T-helper 2 cell treated with Interferon-gamma antibody and Interleukin-4, amounts not matched to agents 100 ng/mL and 5 ng/mL, for 36 hours (primary cell): Measurements from ENCODE around the gene CEP85L. TPM values are rescaled to one million over a fixed set of nuclear protein-coding genes. Genes with fewer than 3 reads are reported as not detected.

Source experiments
- intact Hi-C: fragments of 100-400 bp; cut with micrococcal nuclease; formaldehyde crosslinking; loops from one replicate; pipeline ENCODE4 v1.15.1; 2023
- total RNA-seq: library from RNA; stranded (reverse); gene quantifications from 2 replicates; pipeline ENCODE4 v1.2.3, GENCODE V29; 2022

The CEP85L gene
- total RNA-seq = 39.1 and 41.2 TPM in 2 replicates

DNA sequence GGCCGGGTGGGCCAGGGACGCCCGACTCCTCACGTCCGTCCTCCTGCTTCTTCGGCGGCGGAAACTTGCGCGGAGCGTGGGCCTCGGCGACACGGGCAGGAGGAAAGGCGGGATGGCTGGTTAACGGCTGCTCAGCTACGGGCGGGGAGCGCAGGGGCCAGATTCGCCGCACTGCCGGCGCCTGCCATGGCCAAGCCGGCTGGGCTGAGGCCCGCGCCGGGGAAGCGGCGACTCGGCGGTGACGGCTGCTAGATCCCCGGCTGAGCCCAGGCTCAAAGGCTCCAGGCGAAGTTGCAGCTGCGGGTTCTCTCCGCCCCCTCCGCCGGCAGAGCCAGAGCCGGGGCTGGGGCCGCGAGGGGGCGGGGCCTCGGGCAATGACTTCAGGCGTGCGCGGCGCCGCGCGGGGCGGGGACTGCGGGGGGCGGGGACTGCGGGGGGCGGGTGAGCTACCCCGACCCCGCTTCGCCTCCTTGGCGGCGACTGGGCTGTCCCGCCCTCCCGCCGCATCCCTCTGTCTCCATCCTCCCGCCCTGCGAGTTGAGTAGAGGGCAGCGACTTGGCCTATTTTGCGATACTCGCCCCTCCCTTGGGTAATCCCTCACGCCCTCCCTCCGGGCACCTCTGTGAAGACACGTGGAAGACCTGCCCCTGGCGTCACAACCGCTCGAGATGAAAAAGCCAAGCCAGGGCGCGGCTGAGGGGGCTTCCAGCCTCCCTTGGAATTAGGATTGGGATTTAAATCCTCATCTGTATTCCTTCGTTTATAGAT lies at the start of gene CEP85L:
CEP85L (minus strand) TSS at position 310 of the 769 bp plus-strand sequence. CDS start 322 bp downstream, outside the sequence.
- intact Hi-C loops = loop anchor here (1.0 to 5.0 kb wide), 10 partner anchors 13 to 426 kb away; partner anchors contain the start of genes ASF1A and FAM184A

DNA sequence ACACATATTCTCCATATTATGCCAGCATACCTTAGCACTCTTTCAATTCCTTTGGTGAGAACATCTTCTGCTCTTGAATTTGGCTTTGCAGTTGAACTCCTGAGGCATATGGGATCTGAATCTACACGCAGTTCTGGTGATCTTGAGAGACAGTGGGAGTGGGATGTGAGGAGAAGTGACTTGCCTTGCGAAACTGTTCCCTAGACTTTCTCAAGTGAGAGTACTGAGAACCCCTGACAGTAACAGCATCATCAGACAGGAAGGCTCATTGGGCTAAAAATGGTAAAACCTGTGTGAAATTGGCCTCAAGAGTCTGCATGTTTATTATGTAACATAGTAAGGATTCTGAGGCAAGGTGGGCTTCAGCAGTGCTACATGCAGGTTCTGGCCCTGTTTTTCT lies 49.1 kb upstream of the CEP85L start:
- intact Hi-C loops = no loop called here

DNA sequence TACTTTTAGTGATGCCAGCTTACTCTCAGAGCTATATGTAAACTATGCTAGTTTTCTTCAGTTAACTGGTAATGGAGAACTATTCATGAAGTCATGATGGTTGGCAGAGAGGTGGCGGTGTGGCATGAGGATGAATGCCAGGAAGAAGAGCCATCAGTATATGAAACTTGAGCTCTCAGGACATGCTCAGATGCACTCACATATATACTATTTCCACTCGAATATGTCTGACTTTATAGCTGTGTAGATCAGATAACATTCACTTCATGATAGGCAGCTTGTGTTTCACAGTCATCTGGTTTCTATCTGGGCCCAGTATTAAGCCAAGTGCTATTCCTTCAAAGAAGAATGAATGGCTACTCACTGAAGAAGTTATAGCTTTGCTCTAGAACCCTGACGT lies 46.2 kb upstream of the CEP85L start:
- intact Hi-C loops = no loop called here

DNA sequence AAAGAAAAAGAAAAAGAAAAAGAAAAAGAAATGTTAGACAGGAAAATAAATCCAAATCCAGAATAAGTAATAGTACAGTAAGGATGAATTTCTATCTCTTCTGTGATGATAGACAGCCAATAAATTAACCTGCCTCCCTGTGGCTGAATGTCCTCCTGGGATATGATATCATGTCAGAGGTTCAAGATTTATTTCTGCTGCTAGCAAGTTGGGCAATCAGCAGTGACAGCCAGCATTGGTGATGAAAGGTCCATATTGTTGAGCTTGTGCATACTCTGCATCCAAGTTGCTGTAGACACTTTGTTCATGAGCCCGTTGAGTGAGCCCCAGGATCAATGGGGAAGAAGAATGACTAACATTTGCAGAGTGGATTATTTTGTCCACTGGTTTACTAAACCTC lies 44.9 kb upstream of the CEP85L start:
- intact Hi-C loops = no loop called here

DNA sequence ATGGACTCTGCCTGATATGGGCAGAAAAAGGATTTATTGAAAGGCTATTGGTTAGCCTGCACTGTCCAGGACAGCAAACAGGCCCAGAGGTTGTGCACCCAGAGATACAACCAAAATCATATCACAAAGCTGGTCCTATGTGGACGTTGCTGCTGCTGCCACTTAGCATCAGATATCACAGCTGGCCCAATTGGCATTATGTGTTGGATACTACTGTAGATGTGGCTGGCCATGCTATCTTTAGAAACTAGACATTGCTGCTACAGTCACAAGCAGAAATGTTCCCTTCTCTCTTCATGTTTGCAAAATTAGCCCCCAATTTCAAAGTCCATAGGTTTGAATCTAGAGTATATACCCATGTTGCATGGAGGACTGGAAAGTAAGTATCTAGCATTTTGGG lies 42.2 kb upstream of the CEP85L start:
- intact Hi-C loops = no loop called here

DNA sequence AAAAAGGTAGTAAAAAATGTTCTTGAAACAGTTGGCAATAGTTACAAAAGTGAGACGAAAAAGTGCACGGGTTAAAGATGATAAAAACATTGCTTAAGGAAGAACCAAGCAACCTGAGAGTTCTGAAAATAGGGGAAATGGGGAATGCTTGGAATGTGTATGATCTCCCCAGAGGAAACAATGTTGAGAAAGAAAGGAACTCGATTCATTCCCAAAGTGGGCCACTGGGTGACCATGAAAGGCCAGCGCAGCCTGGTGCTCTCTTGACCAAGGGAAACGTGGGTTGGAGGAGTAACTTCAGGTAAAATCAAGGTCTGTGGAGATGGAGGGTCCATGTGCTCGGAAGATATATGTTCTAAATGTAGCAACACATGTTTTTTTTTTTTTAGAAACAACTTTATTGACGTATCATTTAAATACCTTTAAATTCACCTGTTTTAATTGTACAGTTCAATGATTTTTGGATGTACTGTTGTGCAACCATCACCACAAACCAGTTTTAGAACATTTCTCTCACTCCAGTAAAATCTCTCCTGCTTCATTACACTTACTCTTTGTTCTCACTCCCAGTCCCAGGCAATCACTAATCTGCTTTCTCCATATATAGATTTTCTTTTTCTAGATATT lies 34.5 kb upstream of the CEP85L start:
- intact Hi-C loops = no loop called here

DNA sequence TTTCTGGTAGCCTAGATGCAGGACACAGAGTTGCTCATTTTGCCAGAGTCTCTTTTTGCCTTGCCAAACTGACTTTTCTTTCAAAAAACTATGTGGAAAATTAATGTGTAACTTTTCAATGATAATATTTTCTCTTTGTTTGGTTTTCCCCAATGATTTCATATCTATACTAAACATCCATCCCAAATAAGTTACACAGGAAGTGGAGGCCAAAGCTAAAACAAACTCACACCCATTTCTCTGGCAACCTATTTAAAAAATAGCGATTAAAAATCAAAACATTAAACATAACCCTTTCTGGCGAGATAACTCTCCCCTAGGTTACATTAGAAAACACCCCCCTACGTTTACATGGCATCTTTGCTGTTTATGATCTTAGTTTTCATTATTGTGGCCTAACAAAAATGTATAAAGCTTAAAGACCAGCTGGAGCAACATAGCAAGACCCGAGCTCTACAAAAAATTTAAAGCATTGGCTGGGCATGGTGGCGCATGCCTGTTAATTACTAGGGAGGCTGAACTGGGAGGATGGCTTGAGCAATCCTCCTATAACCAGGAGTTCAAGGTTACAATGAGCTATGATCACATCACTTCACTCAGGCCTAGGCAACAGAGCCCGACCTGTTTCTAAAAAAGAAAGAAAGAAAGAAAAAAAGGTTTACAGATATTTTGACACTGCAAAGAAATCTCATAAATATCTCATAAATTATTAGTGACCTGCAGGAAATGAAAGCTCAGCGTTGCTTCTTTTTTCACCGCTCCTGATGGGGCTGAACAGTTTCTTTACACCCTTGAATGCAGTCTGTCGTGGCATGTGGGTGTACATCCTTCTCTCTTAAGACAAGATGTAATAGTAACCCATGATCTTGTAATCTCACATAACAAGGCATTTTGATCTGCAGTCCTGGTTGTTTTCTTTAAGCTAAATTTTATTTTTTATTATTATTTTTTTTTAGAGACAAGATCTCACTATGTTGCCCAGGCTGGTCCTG lies 32.8 kb upstream of the CEP85L start:
- intact Hi-C loops = no loop called here

DNA sequence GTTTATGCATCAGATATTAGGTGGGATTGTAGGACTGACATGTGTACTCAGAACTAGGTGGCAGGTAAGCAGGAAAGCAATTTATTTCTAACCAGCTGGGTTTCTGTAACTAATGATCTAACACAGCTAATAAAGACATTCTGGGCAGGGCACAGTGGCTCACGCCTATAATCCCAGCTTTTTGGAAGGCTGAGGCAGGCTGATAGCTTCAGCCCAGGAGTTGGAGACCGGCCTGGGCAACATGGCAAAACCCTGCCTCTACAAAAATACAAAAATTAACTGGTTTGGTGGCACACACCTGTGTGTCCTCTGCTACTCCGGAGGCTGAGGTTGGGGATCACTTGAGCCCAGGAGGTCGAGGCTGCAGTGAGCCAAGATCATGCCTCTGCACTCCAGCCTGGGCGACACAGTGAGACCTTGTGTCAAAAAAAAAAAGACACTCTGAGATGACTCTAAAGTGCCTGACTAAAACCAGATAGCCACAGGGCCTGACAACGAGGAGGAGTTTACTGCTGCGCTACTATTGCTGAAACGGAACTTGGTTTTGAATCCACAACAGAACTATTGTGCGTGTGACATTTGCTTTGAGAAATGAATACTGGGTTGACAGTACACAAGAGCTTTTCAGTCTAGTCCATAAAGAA lies 29.2 kb upstream of the CEP85L start:
- intact Hi-C loops = loop anchor here (2.0 kb wide), 2 partner anchors 16 to 28 kb away; no protein-coding TSS in a partner anchor

DNA sequence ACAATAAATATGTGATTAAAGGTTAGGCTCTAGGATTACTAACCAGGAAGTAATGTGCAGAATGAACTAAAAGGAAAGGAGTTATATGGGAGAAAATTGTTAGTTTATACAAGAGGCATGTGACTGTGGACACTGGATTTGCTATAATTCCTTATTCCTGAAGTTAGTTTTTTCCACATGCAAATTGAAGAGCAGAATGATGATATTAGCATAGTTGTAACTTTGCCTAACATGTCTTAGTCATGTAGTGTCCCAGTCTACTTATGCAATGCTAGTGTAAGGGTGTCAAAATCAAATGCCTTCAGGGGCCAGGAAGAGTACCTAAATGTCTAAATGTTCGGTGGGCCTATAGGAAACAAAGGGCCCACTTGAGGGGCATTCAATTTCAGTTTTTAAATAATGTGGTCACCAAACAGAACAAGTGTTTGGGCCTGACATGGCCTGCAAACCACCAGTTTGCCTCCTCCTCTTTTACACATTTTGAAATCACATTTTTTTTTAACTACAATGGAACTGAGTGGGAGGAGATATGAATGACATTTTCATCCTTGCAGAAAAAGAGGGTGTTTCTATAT lies 28.0 kb upstream of the CEP85L start:
- intact Hi-C loops = no loop called here

DNA sequence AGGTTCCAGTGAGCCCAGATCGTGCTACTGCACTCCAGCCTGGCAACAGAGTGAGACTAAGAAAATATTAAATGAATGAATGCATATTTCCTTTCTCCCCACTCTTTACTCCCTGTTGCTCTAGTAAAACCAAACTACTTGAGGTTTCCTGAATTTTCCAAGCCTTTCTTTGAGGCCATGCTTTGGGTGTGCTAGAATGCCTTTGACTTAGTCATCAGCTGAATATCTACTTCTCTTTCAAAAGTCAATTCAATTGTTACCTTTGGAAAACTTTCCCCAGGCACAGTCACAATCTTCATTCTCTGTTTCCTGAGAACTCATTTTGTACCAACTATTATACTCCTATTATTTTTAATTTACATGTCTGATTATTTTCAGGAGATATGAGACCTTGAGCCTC lies 27.5 kb upstream of the CEP85L start:
- intact Hi-C loops = no loop called here

DNA sequence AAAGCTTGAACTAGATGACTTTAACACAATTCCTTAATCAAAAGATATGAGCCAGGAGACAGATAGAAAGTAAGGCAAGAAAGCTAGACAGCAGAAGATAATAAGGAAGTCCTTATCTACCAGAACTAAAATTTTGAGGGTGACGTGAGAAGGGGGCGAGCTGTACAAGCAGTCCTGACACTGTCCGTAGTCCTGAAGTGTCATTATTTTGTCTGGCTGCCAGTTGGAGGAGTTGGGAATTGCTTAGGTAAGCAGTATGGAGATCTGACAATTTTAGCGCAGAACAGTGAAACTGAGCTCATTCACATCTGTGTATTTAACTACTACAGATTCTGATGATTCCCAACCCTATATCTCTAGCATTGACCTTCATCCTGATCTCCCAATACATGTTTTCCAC lies 25.8 kb upstream of the CEP85L start:
- intact Hi-C loops = no loop called here

DNA sequence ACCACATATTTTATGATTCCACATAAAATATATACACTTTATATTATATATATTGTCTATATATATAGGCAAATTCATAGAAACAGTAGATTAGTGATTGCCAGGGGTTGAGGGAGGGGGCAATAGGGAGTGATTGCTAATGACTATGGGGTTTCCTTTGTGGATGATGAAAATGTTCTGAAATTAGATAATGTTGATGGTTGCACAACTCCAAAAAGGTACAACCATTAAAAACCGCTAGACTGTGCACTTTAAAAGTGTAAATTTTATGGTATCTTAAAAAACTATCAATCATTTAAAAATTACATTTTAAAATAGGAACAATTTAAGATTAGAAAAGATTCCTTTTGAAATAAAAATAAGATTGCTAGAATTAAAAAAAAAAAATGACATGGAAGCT lies 23.8 kb upstream of the CEP85L start:
- intact Hi-C loops = no loop called here

DNA sequence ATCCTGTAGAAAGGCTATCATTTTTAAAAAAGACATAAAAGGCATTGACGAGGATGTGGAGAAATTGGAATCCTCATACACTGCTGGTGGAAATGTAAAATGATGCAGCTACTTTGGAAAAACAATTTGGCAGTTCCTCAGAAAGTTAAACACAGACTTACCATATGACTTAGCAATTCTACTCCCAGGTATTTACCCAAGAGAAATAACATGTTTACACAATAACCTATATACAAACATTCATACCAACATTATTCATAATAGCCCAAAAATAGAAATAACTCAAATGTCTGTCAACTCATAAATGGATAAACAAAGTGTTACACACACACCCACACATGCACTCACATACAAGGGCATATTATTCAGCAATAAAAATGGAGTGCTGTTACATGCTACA lies 23.4 kb upstream of the CEP85L start:
- intact Hi-C loops = no loop called here

DNA sequence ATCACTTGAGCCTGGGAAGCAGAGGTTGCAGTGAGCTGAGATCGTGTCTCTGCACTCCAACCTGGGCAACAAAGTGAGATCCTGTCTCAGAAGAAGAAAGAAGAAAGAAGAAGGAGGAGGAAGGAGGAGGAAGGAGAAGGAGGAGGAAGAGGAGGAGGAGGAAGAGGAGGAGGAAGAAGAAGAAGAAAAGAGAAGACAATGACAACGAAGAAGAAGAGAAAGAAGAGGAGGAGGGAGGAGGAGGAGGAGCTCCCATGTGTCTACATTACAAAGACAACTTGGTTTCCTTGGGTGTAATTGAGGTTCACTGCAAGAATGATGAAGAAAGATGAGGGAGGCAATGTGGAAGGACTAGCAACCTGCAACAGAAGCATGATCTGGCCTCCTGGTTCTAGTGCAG lies 21.3 kb upstream of the CEP85L start:
- intact Hi-C loops = no loop called here

DNA sequence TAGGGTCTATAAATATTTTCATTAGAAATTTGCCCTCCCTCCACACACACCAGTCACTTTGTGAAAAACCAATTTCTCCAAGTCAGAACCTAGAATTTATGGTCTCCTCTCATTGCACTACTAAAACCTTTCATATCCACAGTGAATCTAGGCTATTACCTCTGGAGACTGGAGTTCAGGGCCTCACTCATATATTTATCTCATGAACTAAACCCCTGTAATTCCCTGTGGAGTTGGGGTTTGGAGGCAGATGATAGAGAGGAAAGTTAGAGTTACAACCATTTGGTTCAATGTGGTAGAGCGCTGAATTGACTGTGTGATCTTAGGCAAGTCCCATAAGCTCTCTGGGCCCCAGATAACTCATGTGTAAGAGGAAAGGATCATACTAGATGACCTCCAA lies 18.2 kb upstream of the CEP85L start:
- intact Hi-C loops = no loop called here

DNA sequence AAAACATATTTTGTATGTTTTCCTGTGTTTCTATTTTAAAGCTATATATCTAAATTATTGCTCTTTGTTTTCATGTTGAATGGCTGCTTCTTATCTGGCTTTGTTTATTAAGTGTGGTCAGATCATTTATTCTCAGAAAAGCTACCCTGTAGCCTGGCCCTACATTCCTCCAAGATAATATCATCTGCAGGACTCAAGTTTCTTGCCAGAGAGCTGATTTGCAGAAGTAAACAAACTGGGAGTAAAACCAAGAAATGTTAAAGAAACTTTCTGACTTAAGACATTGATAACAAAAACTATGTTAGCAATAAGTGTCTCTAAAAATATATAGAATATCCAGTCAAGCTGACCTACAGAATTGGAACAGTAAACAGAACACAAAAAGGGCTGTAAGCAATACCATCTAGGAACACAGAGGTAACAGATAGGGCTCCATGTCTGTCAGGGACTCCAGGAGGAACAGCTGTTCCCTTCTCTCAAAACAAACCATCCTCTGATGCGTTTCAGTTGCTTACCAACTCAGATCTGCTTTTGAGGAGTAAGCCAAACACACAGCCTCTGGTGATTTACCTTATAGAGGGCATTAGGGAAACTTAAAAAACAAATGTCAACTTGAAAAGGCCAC lies 17.5 kb upstream of the CEP85L start:
- intact Hi-C loops = no loop called here

DNA sequence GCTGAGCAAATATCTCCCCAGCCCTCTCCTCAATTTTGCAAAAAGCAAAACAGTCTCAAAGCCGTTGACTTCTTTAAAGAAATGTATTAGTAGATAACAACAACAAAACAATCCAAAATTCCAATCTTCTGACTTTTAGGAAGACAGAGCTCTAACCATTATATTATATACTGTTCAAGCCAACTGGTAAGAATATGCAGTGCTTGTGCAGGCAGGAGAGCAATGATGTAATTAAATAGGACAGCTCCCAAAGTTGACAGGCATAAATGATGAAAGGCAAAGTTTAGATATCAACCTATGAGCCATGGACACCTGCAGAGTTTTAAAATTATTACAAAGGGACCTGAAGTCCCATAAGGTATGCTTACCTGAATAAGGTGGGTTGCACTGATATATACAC lies 16.6 kb upstream of the CEP85L start:
- intact Hi-C loops = no loop called here

DNA sequence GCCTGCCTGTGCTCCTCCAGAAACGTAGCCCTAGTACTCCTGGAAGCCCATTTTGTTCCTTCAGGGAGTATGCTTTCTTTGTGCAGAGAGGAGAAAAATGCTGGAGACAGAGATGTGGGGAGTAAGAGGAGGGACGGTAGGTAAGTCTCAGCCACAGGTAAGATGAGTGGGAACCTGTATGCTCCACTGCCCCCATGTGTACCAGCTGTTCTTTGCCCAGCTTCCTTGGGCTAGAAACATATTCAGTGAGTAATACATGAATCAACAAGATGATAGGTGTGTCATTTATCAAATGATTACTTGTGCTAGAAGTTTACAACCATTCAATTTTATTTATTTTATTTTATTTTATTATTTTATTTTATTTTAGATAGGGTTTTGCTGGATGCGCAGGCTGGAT lies 13.6 kb upstream of the CEP85L start:
- intact Hi-C loops = loop anchor here (2.0 kb wide), 2 partner anchors 14 to 16 kb away; partner anchors contain the start of gene CEP85L

DNA sequence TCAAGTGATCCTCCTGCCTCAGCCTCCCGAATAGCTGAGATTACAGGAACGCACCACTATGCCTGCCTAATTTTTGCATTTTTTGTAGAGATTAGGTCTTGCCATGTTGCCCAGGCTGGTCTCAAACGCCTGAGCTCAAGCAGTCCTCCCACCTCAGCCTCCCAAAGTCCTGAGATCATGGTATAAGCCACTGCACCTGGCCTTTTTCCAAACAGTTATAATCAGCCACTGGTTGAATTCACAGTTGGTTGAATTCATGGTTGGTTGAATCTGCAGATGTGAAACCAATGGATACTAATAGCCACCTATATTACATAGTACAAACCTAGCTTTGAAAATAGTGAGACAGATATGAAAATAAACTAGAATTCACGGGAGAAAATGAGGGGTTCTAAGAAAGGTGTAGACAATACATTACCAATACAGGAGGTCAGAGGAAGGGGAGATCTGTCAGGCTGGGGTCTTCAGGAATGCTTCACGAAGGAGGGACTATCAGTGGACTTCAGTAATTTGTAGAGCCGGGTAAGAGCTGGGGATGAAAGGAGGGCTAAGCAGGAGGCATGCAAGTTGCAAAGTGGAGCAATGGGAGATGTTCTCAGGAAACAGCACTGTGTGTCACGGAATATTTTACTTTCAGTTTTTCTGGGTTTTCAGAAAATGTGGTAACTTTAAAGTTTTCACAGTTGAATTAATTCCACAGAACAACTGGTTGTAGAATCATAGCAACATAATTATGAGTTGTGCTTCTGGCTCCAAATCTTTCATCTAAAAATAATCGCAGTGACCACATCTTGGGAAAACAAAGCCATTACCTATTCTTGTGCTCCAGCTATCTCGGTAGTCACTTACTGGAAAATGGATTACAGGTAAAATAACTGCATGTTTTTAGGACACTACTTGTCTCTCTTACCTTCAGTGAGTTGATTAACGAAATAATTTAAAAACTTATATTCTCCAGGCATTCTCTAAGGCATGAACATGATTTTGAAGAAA lies 12.9 kb upstream of the CEP85L start:
- intact Hi-C loops = loop anchor here (2.0 kb wide), 2 partner anchors 13 to 17 kb away; partner anchors contain the start of gene CEP85L
